HEK293 (cell line): ENCODE data around the gene PLEKHA4.

Source experiments
- BCL6B ChIP-seq: fragments of 450-650 bp; formaldehyde crosslinking; IDR thresholded peaks from 2 replicates; pipeline ENCODE4 v1.5.1; 2017; ENCODE audit warnings: missing biosample characterization, missing genetic modification characterization
- FEZF1 ChIP-seq: fragments of 450-650 bp; formaldehyde crosslinking; IDR thresholded peaks from 2 replicates; pipeline ENCODE4 v1.5.1; 2016; ENCODE audit warnings: missing biosample characterization, missing genetic modification characterization
- GLI2 ChIP-seq: fragments of 450-650 bp; formaldehyde crosslinking; IDR thresholded peaks from 2 replicates; pipeline ENCODE4; 2017; ENCODE audit warnings: missing biosample characterization, missing genetic modification characterization, low read depth, borderline replicate concordance
- GLIS2 ChIP-seq: fragments of 450-650 bp; formaldehyde crosslinking; IDR thresholded peaks from 2 replicates; pipeline ENCODE4 v1.5.1; 2016; ENCODE audit warnings: missing biosample characterization, missing genetic modification characterization
- IKZF3 ChIP-seq: fragments of 450-650 bp; IDR thresholded peaks from 2 replicates; pipeline ENCODE4 v1.5.0; 2018; ENCODE audit warnings: missing biosample characterization, mild to moderate bottlenecking, missing genetic modification characterization, moderate library complexity
- KLF1 ChIP-seq: fragments of 450-650 bp; formaldehyde crosslinking; IDR thresholded peaks from 2 replicates; pipeline ENCODE4 v1.5.1; 2016; ENCODE audit warnings: missing biosample characterization, missing genetic modification characterization
- KLF7 ChIP-seq: fragments of 450-650 bp; formaldehyde crosslinking; IDR thresholded peaks from 2 replicates; pipeline ENCODE4 v1.5.1; 2016; ENCODE audit warnings: missing biosample characterization, missing genetic modification characterization, borderline replicate concordance
- KLF8 ChIP-seq: fragments of 450-650 bp; formaldehyde crosslinking; IDR thresholded peaks from 2 replicates; pipeline ENCODE4 v1.5.1; 2016; ENCODE audit warnings: missing biosample characterization, missing genetic modification characterization
- SP7 ChIP-seq: fragments of 450-650 bp; formaldehyde crosslinking; IDR thresholded peaks from 2 replicates; pipeline ENCODE4 v1.5.1; 2016; ENCODE audit warnings: missing biosample characterization, missing genetic modification characterization
- ZBTB48 ChIP-seq: fragments of 450-650 bp; formaldehyde crosslinking; IDR thresholded peaks from 2 replicates; pipeline ENCODE4 v1.5.1; 2016; ENCODE audit warnings: missing biosample characterization, missing genetic modification characterization
- ZEB2 ChIP-seq: fragments of 450-650 bp; formaldehyde crosslinking; IDR thresholded peaks from 2 replicates; pipeline ENCODE4 v1.5.1; 2016; ENCODE audit warnings: missing biosample characterization, missing genetic modification characterization
- ZFP69B ChIP-seq: fragments of 450-650 bp; formaldehyde crosslinking; IDR thresholded peaks from 2 replicates; pipeline ENCODE4 v1.5.1; 2016; ENCODE audit warnings: missing biosample characterization, missing genetic modification characterization
- ZNF133 ChIP-seq: fragments of 450-650 bp; formaldehyde crosslinking; IDR thresholded peaks from 2 replicates; pipeline ENCODE4 v1.5.1; 2016; ENCODE audit warnings: missing biosample characterization, missing genetic modification characterization
- ZNF155 ChIP-seq: fragments of 450-650 bp; formaldehyde crosslinking; IDR thresholded peaks from 2 replicates; pipeline ENCODE4 v1.5.1; 2016; ENCODE audit warnings: missing biosample characterization, missing genetic modification characterization
- ZNF157 ChIP-seq: fragments of 450-650 bp; formaldehyde crosslinking; IDR thresholded peaks from 2 replicates; pipeline ENCODE4 v1.5.1; 2016; ENCODE audit warnings: missing biosample characterization, missing genetic modification characterization
- ZNF16 ChIP-seq: fragments of 450-650 bp; formaldehyde crosslinking; IDR thresholded peaks from 2 replicates; pipeline ENCODE4 v1.5.1; 2016; ENCODE audit warnings: low read depth, missing biosample characterization, missing genetic modification characterization
- ZNF2 ChIP-seq: fragments of 450-650 bp; formaldehyde crosslinking; IDR thresholded peaks from 2 replicates; pipeline ENCODE4 v1.5.1; 2016; ENCODE audit warnings: missing biosample characterization, missing genetic modification characterization
- ZNF221 ChIP-seq: fragments of 450-650 bp; formaldehyde crosslinking; IDR thresholded peaks from 2 replicates; pipeline ENCODE4 v1.5.1; 2017; ENCODE audit warnings: missing biosample characterization, missing genetic modification characterization, borderline replicate concordance
- ZNF394 ChIP-seq: fragments of 450-650 bp; formaldehyde crosslinking; IDR thresholded peaks from 2 replicates; pipeline ENCODE4 v1.5.1; 2016; ENCODE audit warnings: missing biosample characterization, missing genetic modification characterization, mild to moderate bottlenecking, moderate library complexity, borderline replicate concordance
- ZNF501 ChIP-seq: fragments of 450-650 bp; formaldehyde crosslinking; IDR thresholded peaks from 2 replicates; pipeline ENCODE4 v1.5.1; 2016; ENCODE audit warnings: missing biosample characterization, missing genetic modification characterization
- ZNF677 ChIP-seq: fragments of 450-650 bp; IDR thresholded peaks from 2 replicates; pipeline ENCODE4 v1.5.0; 2018; ENCODE audit warnings: missing biosample characterization, mild to moderate bottlenecking, missing genetic modification characterization, moderate library complexity
- ZNF791 ChIP-seq: fragments of 450-650 bp; formaldehyde crosslinking; IDR thresholded peaks from 2 replicates; pipeline ENCODE4 v1.5.1; 2016; ENCODE audit warnings: missing biosample characterization, missing genetic modification characterization
- ZSCAN18 ChIP-seq: fragments of 450-650 bp; formaldehyde crosslinking; IDR thresholded peaks from 2 replicates; pipeline ENCODE4 v1.5.1; 2016; ENCODE audit warnings: missing biosample characterization, missing genetic modification characterization
- ZSCAN4 ChIP-seq: fragments of 450-650 bp; formaldehyde crosslinking; IDR thresholded peaks from 2 replicates; pipeline ENCODE4 v1.5.1; 2017; ENCODE audit warnings: missing biosample characterization, missing genetic modification characterization
- ZXDB ChIP-seq: fragments of 450-650 bp; formaldehyde crosslinking; IDR thresholded peaks from 2 replicates; pipeline ENCODE4 v1.5.1; 2016; ENCODE audit warnings: missing biosample characterization, missing genetic modification characterization
- TF ChIP-seq, protein P1 (sequence below): fragments of 450-650 bp; formaldehyde crosslinking; IDR thresholded peaks from 2 replicates; pipeline ENCODE4 v1.5.1; 2016; ENCODE audit warnings: missing biosample characterization, missing genetic modification characterization
- TF ChIP-seq, protein P2 (sequence below): fragments of 450-650 bp; formaldehyde crosslinking; IDR thresholded peaks from 2 replicates; pipeline ENCODE4 v1.5.1; 2017; ENCODE audit warnings: missing biosample characterization, mild to moderate bottlenecking, missing genetic modification characterization, moderate library complexity
- TF ChIP-seq, protein P3 (sequence below): fragments of 450-650 bp; formaldehyde crosslinking; IDR thresholded peaks from 2 replicates; pipeline ENCODE4 v1.5.1; 2017; ENCODE audit warnings: missing biosample characterization, missing genetic modification characterization
- TF ChIP-seq, protein P4 (sequence below): fragments of 450-650 bp; formaldehyde crosslinking; IDR thresholded peaks from 2 replicates; pipeline ENCODE4 v1.5.1; 2016; ENCODE audit warnings: missing biosample characterization, missing genetic modification characterization

The PLEKHA4 gene

GRCh38 chr19:48872182-48872883 lies 3.9 kb upstream of the PLEKHA4 start, which contains the start of gene PPP1R15A (continued):
- peak; percentile 100 for TF ChIP-seq ZNF677 (tag by site-specific recombination)
- no peak for TF ChIP-seq ZNF155 (tag by site-specific recombination)
- peak; percentile 42; the same call in 1 of the 2 replicates for TF ChIP-seq ZSCAN4 (tag by site-specific recombination)
- TF ChIP-seq, protein P1, sequence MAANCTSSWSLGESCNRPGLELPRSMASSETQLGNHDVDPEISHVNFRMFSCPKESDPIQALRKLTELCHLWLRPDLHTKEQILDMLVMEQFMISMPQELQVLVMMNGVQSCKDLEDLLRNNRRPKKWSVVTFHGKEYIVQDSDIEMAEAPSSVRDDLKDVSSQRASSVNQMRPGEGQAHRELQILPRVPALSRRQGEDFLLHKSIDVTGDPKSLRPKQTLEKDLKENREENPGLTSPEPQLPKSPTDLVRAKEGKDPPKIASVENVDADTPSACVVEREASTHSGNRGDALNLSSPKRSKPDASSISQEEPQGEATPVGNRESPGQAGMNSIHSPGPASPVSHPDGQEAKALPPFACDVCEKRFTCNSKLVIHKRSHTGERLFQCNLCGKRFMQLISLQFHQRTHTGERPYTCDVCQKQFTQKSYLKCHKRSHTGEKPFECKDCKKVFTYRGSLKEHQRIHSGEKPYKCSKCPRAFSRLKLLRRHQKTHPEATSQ (tag by site-specific recombination), result no peak
- TF ChIP-seq ZFP69B (tag by site-specific recombination), result peak; percentile 19; the same call in 1 of the 2 replicates
- peak; percentile 65 for TF ChIP-seq ZNF2 (tag by site-specific recombination)
- peak; percentile 62; the same call in 1 of the 2 replicates for TF ChIP-seq KLF7 (tag by site-specific recombination)
- TF ChIP-seq, protein P2, sequence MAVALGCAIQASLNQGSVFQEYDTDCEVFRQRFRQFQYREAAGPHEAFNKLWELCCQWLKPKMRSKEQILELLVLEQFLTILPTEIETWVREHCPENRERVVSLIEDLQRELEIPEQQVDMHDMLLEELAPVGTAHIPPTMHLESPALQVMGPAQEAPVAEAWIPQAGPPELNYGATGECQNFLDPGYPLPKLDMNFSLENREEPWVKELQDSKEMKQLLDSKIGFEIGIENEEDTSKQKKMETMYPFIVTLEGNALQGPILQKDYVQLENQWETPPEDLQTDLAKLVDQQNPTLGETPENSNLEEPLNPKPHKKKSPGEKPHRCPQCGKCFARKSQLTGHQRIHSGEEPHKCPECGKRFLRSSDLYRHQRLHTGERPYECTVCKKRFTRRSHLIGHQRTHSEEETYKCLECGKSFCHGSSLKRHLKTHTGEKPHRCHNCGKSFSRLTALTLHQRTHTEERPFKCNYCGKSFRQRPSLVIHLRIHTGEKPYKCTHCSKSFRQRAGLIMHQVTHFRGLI, result 0 out of 2 replicates have a peak, but pooled peaks have one; percentile 27
- TF ChIP-seq KLF8, result peak; percentile 71
- peak; percentile 43; the same call in 1 of the 2 replicates for TF ChIP-seq KLF1
- peak; percentile 75 for TF ChIP-seq SP7 (tag by site-specific recombination)
- no peak for TF ChIP-seq ZNF16 (tag by site-specific recombination)
- TF ChIP-seq ZNF221 (tag by site-specific recombination), result no peak
- TF ChIP-seq ZNF157, result 0 out of 2 replicates have a peak, but pooled peaks have one; percentile 20
- peak; percentile 64 for TF ChIP-seq IKZF3 (tag by site-specific recombination)
- TF ChIP-seq ZNF791 (tag by site-specific recombination), result no peak
- TF ChIP-seq ZNF394 (tag by site-specific recombination), result peak; percentile 67; the same call in 1 of the 2 replicates
- TF ChIP-seq ZNF133 (tag by site-specific recombination), result no peak
- peak; percentile 64 for TF ChIP-seq GLIS2 (tag by site-specific recombination)
- TF ChIP-seq, protein P3, sequence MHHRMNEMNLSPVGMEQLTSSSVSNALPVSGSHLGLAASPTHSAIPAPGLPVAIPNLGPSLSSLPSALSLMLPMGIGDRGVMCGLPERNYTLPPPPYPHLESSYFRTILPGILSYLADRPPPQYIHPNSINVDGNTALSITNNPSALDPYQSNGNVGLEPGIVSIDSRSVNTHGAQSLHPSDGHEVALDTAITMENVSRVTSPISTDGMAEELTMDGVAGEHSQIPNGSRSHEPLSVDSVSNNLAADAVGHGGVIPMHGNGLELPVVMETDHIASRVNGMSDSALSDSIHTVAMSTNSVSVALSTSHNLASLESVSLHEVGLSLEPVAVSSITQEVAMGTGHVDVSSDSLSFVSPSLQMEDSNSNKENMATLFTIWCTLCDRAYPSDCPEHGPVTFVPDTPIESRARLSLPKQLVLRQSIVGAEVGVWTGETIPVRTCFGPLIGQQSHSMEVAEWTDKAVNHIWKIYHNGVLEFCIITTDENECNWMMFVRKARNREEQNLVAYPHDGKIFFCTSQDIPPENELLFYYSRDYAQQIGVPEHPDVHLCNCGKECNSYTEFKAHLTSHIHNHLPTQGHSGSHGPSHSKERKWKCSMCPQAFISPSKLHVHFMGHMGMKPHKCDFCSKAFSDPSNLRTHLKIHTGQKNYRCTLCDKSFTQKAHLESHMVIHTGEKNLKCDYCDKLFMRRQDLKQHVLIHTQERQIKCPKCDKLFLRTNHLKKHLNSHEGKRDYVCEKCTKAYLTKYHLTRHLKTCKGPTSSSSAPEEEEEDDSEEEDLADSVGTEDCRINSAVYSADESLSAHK (tag by site-specific recombination), result 0 out of 2 replicates have a peak, but pooled peaks have one; percentile 34
- TF ChIP-seq ZEB2 (tag by site-specific recombination), result peak; percentile 61
- peak; percentile 87 for TF ChIP-seq FEZF1
- peak; percentile 80 for TF ChIP-seq ZNF501
- TF ChIP-seq BCL6B, result no peak
- peak; percentile 89 for TF ChIP-seq ZBTB48 (tag by site-specific recombination)
- TF ChIP-seq ZSCAN18 (tag by site-specific recombination), result peak; percentile 20; the same call in 1 of the 2 replicates
- TF ChIP-seq ZXDB (tag by site-specific recombination), result peak; percentile 69
- no peak for TF ChIP-seq GLI2
- TF ChIP-seq, protein P4, sequence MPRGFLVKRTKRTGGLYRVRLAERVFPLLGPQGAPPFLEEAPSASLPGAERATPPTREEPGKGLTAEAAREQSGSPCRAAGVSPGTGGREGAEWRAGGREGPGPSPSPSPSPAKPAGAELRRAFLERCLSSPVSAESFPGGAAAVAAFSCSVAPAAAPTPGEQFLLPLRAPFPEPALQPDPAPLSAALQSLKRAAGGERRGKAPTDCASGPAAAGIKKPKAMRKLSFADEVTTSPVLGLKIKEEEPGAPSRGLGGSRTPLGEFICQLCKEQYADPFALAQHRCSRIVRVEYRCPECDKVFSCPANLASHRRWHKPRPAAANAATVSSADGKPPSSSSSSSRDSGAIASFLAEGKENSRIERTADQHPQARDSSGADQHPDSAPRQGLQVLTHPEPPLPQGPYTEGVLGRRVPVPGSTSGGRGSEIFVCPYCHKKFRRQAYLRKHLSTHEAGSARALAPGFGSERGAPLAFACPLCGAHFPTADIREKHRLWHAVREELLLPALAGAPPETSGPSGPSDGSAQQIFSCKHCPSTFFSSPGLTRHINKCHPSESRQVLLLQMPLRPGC (tag by site-specific recombination), result peak; percentile 36; the same call in 1 of the 2 replicates
